MM.1S (cell line): Measurements from ENCODE around the gene C2CD4C.

Source experiments
- DNase-seq: peaks from one replicate; pipeline ENCODE4 v3.0.0-alpha.2; 2015
- H2AFZ ChIP-seq: fragments of 300-600 bp; sonication (generic); 2 replicates; pipeline ENCODE4 v1.6.0; 2016; ENCODE audit warnings: antibody characterized with exemption, low read length
- H3F3A ChIP-seq: fragments of 300-600 bp; sonication (generic); 2 replicates; pipeline ENCODE4 v1.6.1; 2016; ENCODE audit warnings: mild to moderate bottlenecking, antibody characterized with exemption, low read length, moderate library complexity, mixed read lengths; ENCODE audit not compliant: insufficient read depth
- H3K27ac ChIP-seq: fragments of 300-600 bp; sonication (generic); 2 replicates; pipeline ENCODE4 v1.5.1; 2016; ENCODE audit warnings: mild to moderate bottlenecking, low read length
- H3K27me3 ChIP-seq: fragments of 300-600 bp; sonication (generic); replicated peaks from 2 replicates; pipeline ENCODE4 v1.6.0; 2016; ENCODE audit warnings: low read length; ENCODE audit not compliant: insufficient read depth
- H3K36me3 ChIP-seq: fragments of 300-600 bp; sonication (generic); replicated peaks from 2 replicates; pipeline ENCODE4 v1.6.1; 2016; ENCODE audit warnings: mild to moderate bottlenecking, low read length, mixed read lengths; ENCODE audit not compliant: insufficient read depth
- H3K4me1 ChIP-seq: fragments of 300-600 bp; sonication (generic); 2 replicates; pipeline ENCODE4 v1.6.1; 2016; ENCODE audit warnings: low read length, mixed read lengths
- H3K4me2 ChIP-seq: fragments of 300-600 bp; sonication (generic); 2 replicates; pipeline ENCODE4 v1.6.0; 2016; ENCODE audit warnings: low read depth, low read length
- H3K4me3 ChIP-seq: fragments of 300-600 bp; sonication (generic); 2 replicates; pipeline ENCODE4 v1.5.1; 2016; ENCODE audit warnings: low read length, mixed read lengths
- H3K79me2 ChIP-seq: fragments of 300-600 bp; sonication (generic); 2 replicates; pipeline ENCODE4 v1.6.1; 2016; ENCODE audit warnings: mixed run types, low read length, mixed read lengths
- H3K9ac ChIP-seq: fragments of 300-600 bp; sonication (generic); 2 replicates; pipeline ENCODE4 v1.6.1; 2016; ENCODE audit warnings: low read length, mixed read lengths
- H3K9me2 ChIP-seq: fragments of 300-600 bp; sonication (generic); replicated peaks from 2 replicates; pipeline ENCODE4 v1.6.1; 2016; ENCODE audit warnings: mild to moderate bottlenecking, low read length, mixed read lengths; ENCODE audit not compliant: insufficient read depth
- H3K9me3 ChIP-seq: fragments of 300-600 bp; sonication (generic); replicated peaks from 2 replicates; pipeline ENCODE4 v1.6.1; 2016; ENCODE audit warnings: mild to moderate bottlenecking, low read length, mixed read lengths; ENCODE audit not compliant: insufficient read depth
- H4K20me1 ChIP-seq: fragments of 300-600 bp; sonication (generic); 2 replicates; pipeline ENCODE4 v1.6.1; 2016; ENCODE audit warnings: mild to moderate bottlenecking, low read length, moderate library complexity, mixed read lengths; ENCODE audit not compliant: insufficient read depth
- EZH2 ChIP-seq: fragments of 300-600 bp; sonication (generic); optimal IDR thresholded peaks from 2 replicates; pipeline ENCODE3; 2017; ENCODE audit warnings: low read depth, mild to moderate bottlenecking, antibody characterized with exemption, low read length, mixed read lengths
- EZH2phosphoT487 ChIP-seq: fragments of 300-600 bp; sonication (generic); IDR thresholded peaks from 2 replicates; pipeline ENCODE4 v1.6.1; 2018; ENCODE audit warnings: antibody characterized with exemption, low read length
- TF ChIP-seq, protein P1 (sequence below): fragments of 300-600 bp; sonication (generic); IDR thresholded peaks from 2 replicates; pipeline ENCODE4 v1.5.1; 2016; ENCODE audit warnings: antibody characterized with exemption, low read length, mixed read lengths

C2CD4C gene

DNA sequence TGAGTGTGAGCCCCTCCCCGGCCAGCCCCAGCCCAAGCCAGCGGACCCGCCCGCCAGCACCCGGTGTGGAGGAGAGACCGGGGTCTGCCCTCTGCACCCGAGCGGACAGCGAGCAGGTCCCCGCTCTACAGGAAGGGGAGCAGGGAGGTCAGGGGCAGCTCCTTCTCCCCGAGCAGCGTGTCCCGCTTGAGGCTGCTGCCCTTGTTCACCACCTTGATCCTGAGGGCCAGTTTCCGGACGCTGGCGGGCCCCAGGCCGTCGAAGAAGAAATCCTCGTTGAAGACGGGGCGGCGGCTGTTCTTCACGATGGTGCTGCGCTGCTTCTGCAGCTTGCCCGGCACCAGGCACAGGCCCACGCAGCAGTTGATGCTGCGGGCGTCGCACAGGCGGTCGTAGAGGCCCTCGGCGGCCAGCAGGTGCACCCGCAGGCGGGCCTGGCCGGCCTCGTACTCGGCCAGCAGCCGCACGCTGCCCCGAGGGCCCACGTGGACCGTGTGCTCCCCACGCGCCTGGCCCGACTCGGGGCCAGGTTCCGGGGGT lies 1.9 kb downstream of the C2CD4C start:
- Histone ChIP-seq H3K79me2 (no peaks in the 10 kb centered on the region), H3K27me3 (peaks cover 78% of the 10 kb centered on the region), H4K20me1 (no peaks in the 10 kb centered on the region), H3K9me3 (no peaks in the 10 kb centered on the region), H3K9ac (no peak overlapping the region), H2AFZ (no peak overlapping the region), H3K4me2 (no peak overlapping the region), H3F3A (no peaks in the 10 kb centered on the region), H3K9me2 (no peaks in the 10 kb centered on the region), H3K4me1 (no peaks in the 10 kb centered on the region), H3K27ac (no peak overlapping the region), H3K36me3 (no peaks in the 10 kb centered on the region), H3K4me3 (no peak overlapping the region)
- TF ChIP-seq, protein P1, sequence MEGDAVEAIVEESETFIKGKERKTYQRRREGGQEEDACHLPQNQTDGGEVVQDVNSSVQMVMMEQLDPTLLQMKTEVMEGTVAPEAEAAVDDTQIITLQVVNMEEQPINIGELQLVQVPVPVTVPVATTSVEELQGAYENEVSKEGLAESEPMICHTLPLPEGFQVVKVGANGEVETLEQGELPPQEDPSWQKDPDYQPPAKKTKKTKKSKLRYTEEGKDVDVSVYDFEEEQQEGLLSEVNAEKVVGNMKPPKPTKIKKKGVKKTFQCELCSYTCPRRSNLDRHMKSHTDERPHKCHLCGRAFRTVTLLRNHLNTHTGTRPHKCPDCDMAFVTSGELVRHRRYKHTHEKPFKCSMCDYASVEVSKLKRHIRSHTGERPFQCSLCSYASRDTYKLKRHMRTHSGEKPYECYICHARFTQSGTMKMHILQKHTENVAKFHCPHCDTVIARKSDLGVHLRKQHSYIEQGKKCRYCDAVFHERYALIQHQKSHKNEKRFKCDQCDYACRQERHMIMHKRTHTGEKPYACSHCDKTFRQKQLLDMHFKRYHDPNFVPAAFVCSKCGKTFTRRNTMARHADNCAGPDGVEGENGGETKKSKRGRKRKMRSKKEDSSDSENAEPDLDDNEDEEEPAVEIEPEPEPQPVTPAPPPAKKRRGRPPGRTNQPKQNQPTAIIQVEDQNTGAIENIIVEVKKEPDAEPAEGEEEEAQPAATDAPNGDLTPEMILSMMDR = no peak
- no peak for TF ChIP-seq EZH2phosphoT487
- TF ChIP-seq EZH2 = no peak
- DNase-seq = no peak

DNA sequence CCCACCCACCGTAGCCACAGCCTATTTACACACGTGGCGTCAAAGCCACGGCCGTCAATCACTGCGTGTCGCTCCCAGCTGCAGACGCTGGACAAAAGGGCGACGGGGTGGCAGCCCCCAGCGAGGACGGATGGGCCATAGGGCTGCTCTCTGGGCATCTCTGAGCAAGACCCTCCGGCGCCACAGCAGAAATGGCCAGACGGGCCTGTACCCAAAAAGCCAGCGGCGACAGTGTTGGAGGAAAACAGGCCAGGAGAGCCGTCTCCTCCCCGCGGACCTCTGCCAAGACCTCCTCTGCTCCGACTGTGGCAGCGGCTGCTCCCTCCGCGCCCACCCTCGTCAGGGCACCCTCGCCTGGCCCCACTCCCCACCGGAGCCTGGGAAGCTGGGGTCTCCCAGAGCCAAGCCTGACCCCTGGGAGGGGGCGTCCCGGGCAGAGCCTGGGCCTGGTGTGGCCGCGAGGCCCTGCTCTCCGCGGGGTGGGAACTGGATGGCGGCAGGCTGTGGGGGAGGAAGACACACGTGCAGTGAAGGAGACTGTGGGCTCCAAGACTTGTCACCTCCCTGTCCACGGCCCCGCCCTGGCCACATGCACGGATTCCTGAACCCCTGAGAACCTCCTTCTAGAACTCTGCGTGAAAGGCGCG lies 2.7 kb downstream of the C2CD4C start:
- Histone ChIP-seq H3K4me2 (no peak overlapping the region), H3K9me2 (no peaks in the 10 kb centered on the region), H3K4me1 (no peaks in the 10 kb centered on the region), H3K9me3 (no peaks in the 10 kb centered on the region), H2AFZ (no peak overlapping the region), H3K27ac (no peak overlapping the region), H4K20me1 (no peaks in the 10 kb centered on the region), H3K9ac (no peak overlapping the region), H3K36me3 (no peaks in the 10 kb centered on the region), H3K27me3 (peaks cover 74% of the 10 kb centered on the region), H3K4me3 (no peak overlapping the region), H3F3A (no peaks in the 10 kb centered on the region), H3K79me2 (no peaks in the 10 kb centered on the region)
- TF ChIP-seq, protein P1 = no peak
- TF ChIP-seq EZH2phosphoT487 = no peak
- TF ChIP-seq EZH2 = no peak
- no peak for DNase-seq

DNA sequence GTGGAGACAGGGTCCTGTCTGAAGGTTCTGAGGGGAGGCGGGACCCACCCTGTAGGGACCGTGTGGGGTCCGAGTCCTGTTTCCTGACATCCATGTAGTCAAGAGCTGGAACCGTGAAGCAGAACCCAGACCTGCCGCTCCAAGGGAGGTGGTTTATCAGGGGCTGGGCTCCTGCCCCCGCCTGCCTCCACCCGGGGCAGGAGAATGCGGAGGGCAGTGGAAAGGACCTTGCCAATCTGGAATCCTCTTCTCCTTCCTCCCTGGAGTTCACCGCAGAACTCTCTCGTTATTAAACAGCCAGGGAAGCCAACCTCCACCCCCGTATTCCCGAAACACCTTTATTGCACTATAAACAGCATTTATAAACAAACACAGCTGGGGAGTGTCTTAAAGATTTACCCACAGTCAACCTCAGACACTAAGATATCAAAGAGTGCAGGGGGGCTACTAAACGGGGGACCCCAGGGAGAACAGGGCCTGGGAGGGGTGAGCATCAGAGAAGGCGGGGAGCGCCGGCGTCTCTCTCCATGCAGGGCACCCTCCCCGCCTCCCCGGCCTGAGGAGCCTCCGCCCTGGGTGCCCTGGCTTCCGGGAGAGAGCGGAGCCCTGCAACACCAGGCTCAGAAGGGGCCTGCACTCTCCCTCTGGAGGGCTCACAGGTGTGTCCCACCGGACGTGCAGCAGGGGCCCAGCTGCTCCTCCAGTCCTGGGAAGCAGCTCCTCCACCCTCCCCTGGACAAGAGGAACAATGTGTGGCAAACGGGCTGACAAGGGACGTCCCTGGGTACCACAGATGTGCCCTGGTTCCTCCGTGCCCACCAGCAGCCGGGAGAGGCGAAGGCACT lies 3.6 kb downstream of the C2CD4C start:
- no peak overlapping the region for H3K9ac ChIP-seq
- no peaks in the 10 kb centered on the region for H3K9me3 ChIP-seq
- DNase-seq = no peak
- no peak overlapping the region for H2AFZ ChIP-seq
- no peaks in the 10 kb centered on the region for H3K79me2 ChIP-seq
- no peaks in the 10 kb centered on the region for H3K4me1 ChIP-seq
- H3K27ac ChIP-seq = no peak overlapping the region
- no peak overlapping the region for H3K4me3 ChIP-seq
- H3K36me3 ChIP-seq = no peaks in the 10 kb centered on the region
- TF ChIP-seq EZH2phosphoT487 (no peak), EZH2 (no peak)
- TF ChIP-seq, protein P1 = no peak
- peaks cover 75% of the 10 kb centered on the region for H3K27me3 ChIP-seq
- H3K9me2 ChIP-seq = no peaks in the 10 kb centered on the region
- H3F3A ChIP-seq = no peaks in the 10 kb centered on the region
- no peaks in the 10 kb centered on the region for H4K20me1 ChIP-seq
- no peak overlapping the region for H3K4me2 ChIP-seq
